HG03280 (cell line): ENCODE results near the gene TRPV2.
A peak's percentile ranks its signal among the peaks of the same experiment; 100 is the strongest.
"Not testable (repeated sequence)": the region's sequence is repeated elsewhere in the genome, so short reads cannot be mapped to it uniquely, and the experiment has no call there.

Source experiments
- ATAC-seq: cut with Tn5 transposase; IDR thresholded peaks from one replicate; pipeline ENCODE4 v1.9.1; 2021; ENCODE audit warnings: mild to moderate bottlenecking, moderate library complexity; ENCODE audit not compliant: unreplicated experiment

Gene TRPV2

GRCh38 chr17:16403847-16404246 is 11.5 kb upstream of the TRPV2 start:
- ATAC-seq = not testable (repeated sequence)

GRCh38 chr17:16406742-16407674 is 8.4 kb upstream of the TRPV2 start:
- no peak for ATAC-seq

- ATAC-seq = peak; percentile 79
Observed at GRCh38 chr17:16407911-16408588, 7.3 kb upstream of the TRPV2 start.

- no peak for ATAC-seq
Observed at GRCh38 chr17:16417399-16417798, 2.0 kb downstream of the TRPV2 start.

- ATAC-seq = no peak
Observed at GRCh38 chr17:16417896-16418684, 2.7 kb downstream of the TRPV2 start.

- ATAC-seq = no peak
Observed at GRCh38 chr17:16418685-16419068, 3.3 kb downstream of the TRPV2 start.

- peak; percentile 31 for ATAC-seq
Observed at GRCh38 chr17:16419074-16419928, 3.9 kb downstream of the TRPV2 start.

- ATAC-seq = no peak
Observed at GRCh38 chr17:16419929-16420271, 4.5 kb downstream of the TRPV2 start.

- ATAC-seq = no peak
Observed at GRCh38 chr17:16422416-16422815, 7.0 kb downstream of the TRPV2 start.

GRCh38 chr17:16423226-16423872 is 8.0 kb downstream of the TRPV2 start:
- no peak for ATAC-seq

GRCh38 chr17:16425202-16425601 is 9.8 kb downstream of the TRPV2 start:
- no peak for ATAC-seq

- ATAC-seq = no peak
Observed at GRCh38 chr17:16425698-16426659, 10.6 kb downstream of the TRPV2 start.

- no peak for ATAC-seq
Observed at GRCh38 chr17:16427020-16427419, 11.6 kb downstream of the TRPV2 start.

- ATAC-seq = no peak
Observed at GRCh38 chr17:16428098-16428882, 12.9 kb downstream of the TRPV2 start.

GRCh38 chr17:16429083-16429482 is 13.7 kb downstream of the TRPV2 start:
- ATAC-seq = no peak

- ATAC-seq = no peak
Observed at GRCh38 chr17:16430650-16431049, 15.3 kb downstream of the TRPV2 start.

GRCh38 chr17:16432017-16432416 is 16.6 kb downstream of the TRPV2 start:
- ATAC-seq = no peak

- no peak for ATAC-seq
Observed at GRCh38 chr17:16433514-16433913, 18.1 kb downstream of the TRPV2 start.
